Measurements from ENCODE around the gene ENHO.

DNA sequence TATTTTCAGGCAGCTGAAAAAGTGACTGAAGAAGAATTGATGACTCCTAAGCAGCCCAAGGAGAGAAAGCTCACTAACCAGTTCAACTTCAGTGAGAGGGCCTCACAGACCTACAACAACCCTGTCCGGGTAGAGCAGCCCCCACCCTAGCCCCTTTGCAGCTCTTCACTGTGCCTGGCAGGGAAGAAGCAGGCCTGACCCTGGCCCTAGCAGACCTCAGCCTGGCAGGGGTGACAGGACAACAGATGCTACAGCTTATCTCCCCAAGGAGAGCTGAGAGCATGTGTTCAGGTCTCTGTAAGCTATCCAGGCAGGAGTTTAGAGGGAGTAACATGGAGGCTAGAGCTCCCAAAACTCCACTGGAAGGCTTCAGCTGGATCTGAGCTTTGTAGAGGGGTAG, 32.4 kb downstream of the ENHO start:
- TF ChIP-seq, protein P1, sequence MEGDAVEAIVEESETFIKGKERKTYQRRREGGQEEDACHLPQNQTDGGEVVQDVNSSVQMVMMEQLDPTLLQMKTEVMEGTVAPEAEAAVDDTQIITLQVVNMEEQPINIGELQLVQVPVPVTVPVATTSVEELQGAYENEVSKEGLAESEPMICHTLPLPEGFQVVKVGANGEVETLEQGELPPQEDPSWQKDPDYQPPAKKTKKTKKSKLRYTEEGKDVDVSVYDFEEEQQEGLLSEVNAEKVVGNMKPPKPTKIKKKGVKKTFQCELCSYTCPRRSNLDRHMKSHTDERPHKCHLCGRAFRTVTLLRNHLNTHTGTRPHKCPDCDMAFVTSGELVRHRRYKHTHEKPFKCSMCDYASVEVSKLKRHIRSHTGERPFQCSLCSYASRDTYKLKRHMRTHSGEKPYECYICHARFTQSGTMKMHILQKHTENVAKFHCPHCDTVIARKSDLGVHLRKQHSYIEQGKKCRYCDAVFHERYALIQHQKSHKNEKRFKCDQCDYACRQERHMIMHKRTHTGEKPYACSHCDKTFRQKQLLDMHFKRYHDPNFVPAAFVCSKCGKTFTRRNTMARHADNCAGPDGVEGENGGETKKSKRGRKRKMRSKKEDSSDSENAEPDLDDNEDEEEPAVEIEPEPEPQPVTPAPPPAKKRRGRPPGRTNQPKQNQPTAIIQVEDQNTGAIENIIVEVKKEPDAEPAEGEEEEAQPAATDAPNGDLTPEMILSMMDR (IDR thresholded peaks at IDR 0.05; ENCODE audit: insufficient read depth, low read length): no peak
- TF ChIP-seq, protein P2, sequence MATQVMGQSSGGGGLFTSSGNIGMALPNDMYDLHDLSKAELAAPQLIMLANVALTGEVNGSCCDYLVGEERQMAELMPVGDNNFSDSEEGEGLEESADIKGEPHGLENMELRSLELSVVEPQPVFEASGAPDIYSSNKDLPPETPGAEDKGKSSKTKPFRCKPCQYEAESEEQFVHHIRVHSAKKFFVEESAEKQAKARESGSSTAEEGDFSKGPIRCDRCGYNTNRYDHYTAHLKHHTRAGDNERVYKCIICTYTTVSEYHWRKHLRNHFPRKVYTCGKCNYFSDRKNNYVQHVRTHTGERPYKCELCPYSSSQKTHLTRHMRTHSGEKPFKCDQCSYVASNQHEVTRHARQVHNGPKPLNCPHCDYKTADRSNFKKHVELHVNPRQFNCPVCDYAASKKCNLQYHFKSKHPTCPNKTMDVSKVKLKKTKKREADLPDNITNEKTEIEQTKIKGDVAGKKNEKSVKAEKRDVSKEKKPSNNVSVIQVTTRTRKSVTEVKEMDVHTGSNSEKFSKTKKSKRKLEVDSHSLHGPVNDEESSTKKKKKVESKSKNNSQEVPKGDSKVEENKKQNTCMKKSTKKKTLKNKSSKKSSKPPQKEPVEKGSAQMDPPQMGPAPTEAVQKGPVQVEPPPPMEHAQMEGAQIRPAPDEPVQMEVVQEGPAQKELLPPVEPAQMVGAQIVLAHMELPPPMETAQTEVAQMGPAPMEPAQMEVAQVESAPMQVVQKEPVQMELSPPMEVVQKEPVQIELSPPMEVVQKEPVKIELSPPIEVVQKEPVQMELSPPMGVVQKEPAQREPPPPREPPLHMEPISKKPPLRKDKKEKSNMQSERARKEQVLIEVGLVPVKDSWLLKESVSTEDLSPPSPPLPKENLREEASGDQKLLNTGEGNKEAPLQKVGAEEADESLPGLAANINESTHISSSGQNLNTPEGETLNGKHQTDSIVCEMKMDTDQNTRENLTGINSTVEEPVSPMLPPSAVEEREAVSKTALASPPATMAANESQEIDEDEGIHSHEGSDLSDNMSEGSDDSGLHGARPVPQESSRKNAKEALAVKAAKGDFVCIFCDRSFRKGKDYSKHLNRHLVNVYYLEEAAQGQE (IDR thresholded peaks at IDR 0.05; ENCODE audit: insufficient replicate concordance, low read depth): no peak
- TF ChIP-seq POLR2AphosphoS5 (IDR thresholded peaks at IDR 0.05; ENCODE audit: low read depth) (no peak), GABPA (IDR thresholded peaks at IDR 0.05; ENCODE audit: low read depth) (no peak)
